HepG2 (cell line): ENCODE data around the gene ABAT. TPM values are rescaled to one million over a fixed set of nuclear protein-coding genes. Genes with fewer than 3 reads are reported as not detected.
A peak's percentile ranks its signal among the peaks of the same experiment; 100 is the strongest.

Source experiments
- AGO2 ChIP-seq: fragments of 200-400 bp; formaldehyde crosslinking; optimal IDR thresholded peaks from 2 replicates; pipeline ENCODE3; 2017; ENCODE audit warnings: mild to moderate bottlenecking, low read depth, low read length, moderate library complexity
- HOXD1 ChIP-seq: sonication (generic); formaldehyde crosslinking; IDR thresholded peaks from 2 replicates; pipeline ENCODE4 v1.5.0; 2020; ENCODE audit warnings: missing genetic modification reagents
- SMARCC2 ChIP-seq: fragments of 450-650 bp; IDR thresholded peaks from 2 replicates; pipeline ENCODE4 v1.6.1; 2017; ENCODE audit warnings: antibody characterized with exemption, mild to moderate bottlenecking
- SRY ChIP-seq: sonication (generic); formaldehyde crosslinking; IDR thresholded peaks from 2 replicates; pipeline ENCODE4 v1.8.0; 2022; ENCODE audit warnings: mild to moderate bottlenecking, missing genetic modification reagents
- TOE1 ChIP-seq: sonication (generic); formaldehyde crosslinking; IDR thresholded peaks from 2 replicates; pipeline ENCODE4 v1.4.0; 2020; ENCODE audit warnings: mild to moderate bottlenecking, missing genetic modification reagents
- ZBTB7A ChIP-seq: sonication (generic); formaldehyde crosslinking; IDR thresholded peaks from 2 replicates; pipeline ENCODE4 v1.8.0; 2022; ENCODE audit warnings: mild to moderate bottlenecking, missing genetic modification reagents
- ZNF12 ChIP-seq: sonication (generic); formaldehyde crosslinking; IDR thresholded peaks from 2 replicates; pipeline ENCODE4 v1.5.0; 2020; ENCODE audit warnings: missing genetic modification reagents
- ZNF34 ChIP-seq: sonication (generic); formaldehyde crosslinking; IDR thresholded peaks from 2 replicates; pipeline ENCODE4 v1.4.0; 2020; ENCODE audit warnings: mild to moderate bottlenecking, missing genetic modification reagents, borderline replicate concordance
- ZNF501 ChIP-seq: sonication (generic); formaldehyde crosslinking; IDR thresholded peaks from 2 replicates; pipeline ENCODE4 v1.5.1; 2020; ENCODE audit warnings: mild to moderate bottlenecking, moderate library complexity, missing genetic modification reagents
- ZNF674 ChIP-seq: sonication (generic); formaldehyde crosslinking; IDR thresholded peaks from 2 replicates; pipeline ENCODE4 v1.5.0; 2020; ENCODE audit warnings: low read depth, mild to moderate bottlenecking, missing genetic modification reagents
- ZSCAN12 ChIP-seq: sonication (generic); formaldehyde crosslinking; IDR thresholded peaks from 2 replicates; pipeline ENCODE4 v1.9.0; 2021; ENCODE audit warnings: mild to moderate bottlenecking, missing genetic modification reagents
- ZSCAN31 ChIP-seq: sonication (generic); formaldehyde crosslinking; IDR thresholded peaks from 2 replicates; pipeline ENCODE4 v1.5.0; 2020; ENCODE audit warnings: low read depth, mild to moderate bottlenecking, missing genetic modification reagents
- polyA plus RNA-seq, 8 experiments: library from polyadenylated mRNA; depleted of rRNA in 3 of 8; stranded (reverse) in 7 of 8; unstranded in 1 of 8; fragments of >200 nt; fragmentation: Illumina TruSeq in 4 of 8; extraction: Trizol in 4 of 8; gene quantifications; 2 replicates each; pipeline versions ENCODE4 v1.2.1 to v1.2.3, GENCODE V29; 2011 to 2016; ENCODE audit warnings: low read depth in 4 of 8, missing spikeins in 1 of 8, mixed read lengths in 1 of 8; ENCODE audit not compliant: insufficient read depth in 1 of 8
- total RNA-seq, 5 experiments: library from RNA; depleted of rRNA; stranded (reverse); fragments of >200 nt; fragmentation: Illumina TruSeq; extraction: Trizol; gene quantifications; 2 replicates each; pipeline ENCODE4 v1.2.3, GENCODE V29; 2016; ENCODE audit warnings: low read depth in 1 of 5
- TF ChIP-seq, protein P1 (sequence below): sonication (generic); formaldehyde crosslinking; IDR thresholded peaks from 2 replicates; pipeline ENCODE4 v1.4.0; 2020; ENCODE audit warnings: mild to moderate bottlenecking, missing genetic modification reagents
- TF ChIP-seq, protein P2 (sequence below): sonication (generic); formaldehyde crosslinking; IDR thresholded peaks from 2 replicates; pipeline ENCODE4 v1.4.0; 2020; ENCODE audit warnings: missing genetic modification reagents
- TF ChIP-seq, protein P3 (sequence below): sonication (generic); formaldehyde crosslinking; IDR thresholded peaks from 2 replicates; pipeline ENCODE4 v1.4.0; 2020; ENCODE audit warnings: missing genetic modification reagents
- TF ChIP-seq, protein P4 (sequence below): sonication (generic); formaldehyde crosslinking; IDR thresholded peaks from 2 replicates; pipeline ENCODE4 v1.8.0; 2022; ENCODE audit warnings: mild to moderate bottlenecking, missing genetic modification reagents, borderline replicate concordance
- TF ChIP-seq, protein P5 (sequence below): IDR thresholded peaks from 2 replicates; pipeline ENCODE4 v1.6.1; 2012; ENCODE audit warnings: low read length, improper control_type of control experiment

Gene ABAT
- total and polyA plus RNA-seq, 2 of the 13 experiments (the other 11 are each of a cell fraction or from before 2014, with no cell fraction given) = 47.6 to 97.3 TPM

DNA sequence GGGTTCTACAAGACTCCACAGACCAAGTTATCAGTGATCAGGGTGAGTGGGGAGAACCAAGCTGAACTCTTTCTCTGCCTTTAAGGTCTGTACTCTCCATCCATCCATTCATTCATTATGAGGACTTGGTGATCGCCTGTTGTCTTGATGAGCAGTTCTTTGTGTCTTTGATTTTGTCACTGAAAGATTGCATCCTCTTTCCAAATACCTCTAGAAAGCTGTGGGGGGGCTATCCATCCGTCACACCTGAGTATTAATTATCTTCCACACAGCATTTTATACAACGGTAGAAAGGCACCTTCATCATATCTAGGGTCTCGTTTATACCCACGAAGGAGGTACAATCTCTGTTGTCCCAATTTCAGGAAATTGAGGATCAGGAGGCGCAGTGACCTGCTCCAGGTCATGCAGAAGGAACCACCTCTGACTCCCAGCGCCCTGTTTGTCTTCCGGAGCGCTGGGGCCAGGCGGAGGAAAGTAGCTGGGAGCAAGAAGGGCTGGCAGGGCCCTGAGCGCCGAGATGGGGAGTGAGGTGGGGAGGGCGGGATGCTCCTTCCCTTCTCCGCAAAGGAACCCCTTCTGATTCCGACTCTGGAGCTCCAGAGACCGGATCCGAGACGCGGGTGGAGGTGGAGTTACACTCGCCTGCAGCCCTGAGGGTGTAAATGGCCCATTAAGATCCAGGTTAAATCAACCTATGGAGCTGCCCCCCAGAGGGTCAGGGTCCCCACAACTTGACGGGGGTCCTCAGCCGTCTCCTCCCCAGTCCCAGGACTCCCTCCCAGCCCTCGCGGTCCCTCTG is 605 bp upstream of the ABAT start (continued):
- TF ChIP-seq ZNF674 (no peak), ZNF34 (CRISPR knock-in tag) (no peak), ZSCAN12 (no peak), ZNF12 (CRISPR knock-in tag) (peak; percentile 36; the same call in 1 of the 2 replicates), HOXD1 (CRISPR knock-in tag) (no peak), TOE1 (no peak), SMARCC2 (no peak), ZNF501 (CRISPR knock-in tag) (peak; percentile 12), ZBTB7A (CRISPR knock-in tag) (peak; percentile 70; the same call in 1 of the 2 replicates), SRY (CRISPR knock-in tag) (peak; percentile 10; the same call in 1 of the 2 replicates), AGO2 (no peak), ZSCAN31 (CRISPR knock-in tag) (peak; percentile 80; the same call in 1 of the 2 replicates)
- TF ChIP-seq, protein P1, sequence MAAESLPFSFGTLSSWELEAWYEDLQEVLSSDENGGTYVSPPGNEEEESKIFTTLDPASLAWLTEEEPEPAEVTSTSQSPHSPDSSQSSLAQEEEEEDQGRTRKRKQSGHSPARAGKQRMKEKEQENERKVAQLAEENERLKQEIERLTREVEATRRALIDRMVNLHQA = no peak
- TF ChIP-seq, protein P2, sequence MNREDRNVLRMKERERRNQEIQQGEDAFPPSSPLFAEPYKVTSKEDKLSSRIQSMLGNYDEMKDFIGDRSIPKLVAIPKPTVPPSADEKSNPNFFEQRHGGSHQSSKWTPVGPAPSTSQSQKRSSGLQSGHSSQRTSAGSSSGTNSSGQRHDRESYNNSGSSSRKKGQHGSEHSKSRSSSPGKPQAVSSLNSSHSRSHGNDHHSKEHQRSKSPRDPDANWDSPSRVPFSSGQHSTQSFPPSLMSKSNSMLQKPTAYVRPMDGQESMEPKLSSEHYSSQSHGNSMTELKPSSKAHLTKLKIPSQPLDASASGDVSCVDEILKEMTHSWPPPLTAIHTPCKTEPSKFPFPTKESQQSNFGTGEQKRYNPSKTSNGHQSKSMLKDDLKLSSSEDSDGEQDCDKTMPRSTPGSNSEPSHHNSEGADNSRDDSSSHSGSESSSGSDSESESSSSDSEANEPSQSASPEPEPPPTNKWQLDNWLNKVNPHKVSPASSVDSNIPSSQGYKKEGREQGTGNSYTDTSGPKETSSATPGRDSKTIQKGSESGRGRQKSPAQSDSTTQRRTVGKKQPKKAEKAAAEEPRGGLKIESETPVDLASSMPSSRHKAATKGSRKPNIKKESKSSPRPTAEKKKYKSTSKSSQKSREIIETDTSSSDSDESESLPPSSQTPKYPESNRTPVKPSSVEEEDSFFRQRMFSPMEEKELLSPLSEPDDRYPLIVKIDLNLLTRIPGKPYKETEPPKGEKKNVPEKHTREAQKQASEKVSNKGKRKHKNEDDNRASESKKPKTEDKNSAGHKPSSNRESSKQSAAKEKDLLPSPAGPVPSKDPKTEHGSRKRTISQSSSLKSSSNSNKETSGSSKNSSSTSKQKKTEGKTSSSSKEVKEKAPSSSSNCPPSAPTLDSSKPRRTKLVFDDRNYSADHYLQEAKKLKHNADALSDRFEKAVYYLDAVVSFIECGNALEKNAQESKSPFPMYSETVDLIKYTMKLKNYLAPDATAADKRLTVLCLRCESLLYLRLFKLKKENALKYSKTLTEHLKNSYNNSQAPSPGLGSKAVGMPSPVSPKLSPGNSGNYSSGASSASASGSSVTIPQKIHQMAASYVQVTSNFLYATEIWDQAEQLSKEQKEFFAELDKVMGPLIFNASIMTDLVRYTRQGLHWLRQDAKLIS (CRISPR knock-in tag) = no peak
- TF ChIP-seq, protein P3, sequence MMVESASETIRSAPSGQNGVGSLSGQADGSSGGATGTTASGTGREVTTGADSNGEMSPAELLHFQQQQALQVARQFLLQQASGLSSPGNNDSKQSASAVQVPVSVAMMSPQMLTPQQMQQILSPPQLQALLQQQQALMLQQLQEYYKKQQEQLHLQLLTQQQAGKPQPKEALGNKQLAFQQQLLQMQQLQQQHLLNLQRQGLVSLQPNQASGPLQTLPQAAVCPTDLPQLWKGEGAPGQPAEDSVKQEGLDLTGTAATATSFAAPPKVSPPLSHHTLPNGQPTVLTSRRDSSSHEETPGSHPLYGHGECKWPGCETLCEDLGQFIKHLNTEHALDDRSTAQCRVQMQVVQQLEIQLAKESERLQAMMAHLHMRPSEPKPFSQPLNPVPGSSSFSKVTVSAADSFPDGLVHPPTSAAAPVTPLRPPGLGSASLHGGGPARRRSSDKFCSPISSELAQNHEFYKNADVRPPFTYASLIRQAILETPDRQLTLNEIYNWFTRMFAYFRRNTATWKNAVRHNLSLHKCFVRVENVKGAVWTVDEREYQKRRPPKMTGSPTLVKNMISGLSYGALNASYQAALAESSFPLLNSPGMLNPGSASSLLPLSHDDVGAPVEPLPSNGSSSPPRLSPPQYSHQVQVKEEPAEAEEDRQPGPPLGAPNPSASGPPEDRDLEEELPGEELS (CRISPR knock-in tag) = no peak
- TF ChIP-seq, protein P4, sequence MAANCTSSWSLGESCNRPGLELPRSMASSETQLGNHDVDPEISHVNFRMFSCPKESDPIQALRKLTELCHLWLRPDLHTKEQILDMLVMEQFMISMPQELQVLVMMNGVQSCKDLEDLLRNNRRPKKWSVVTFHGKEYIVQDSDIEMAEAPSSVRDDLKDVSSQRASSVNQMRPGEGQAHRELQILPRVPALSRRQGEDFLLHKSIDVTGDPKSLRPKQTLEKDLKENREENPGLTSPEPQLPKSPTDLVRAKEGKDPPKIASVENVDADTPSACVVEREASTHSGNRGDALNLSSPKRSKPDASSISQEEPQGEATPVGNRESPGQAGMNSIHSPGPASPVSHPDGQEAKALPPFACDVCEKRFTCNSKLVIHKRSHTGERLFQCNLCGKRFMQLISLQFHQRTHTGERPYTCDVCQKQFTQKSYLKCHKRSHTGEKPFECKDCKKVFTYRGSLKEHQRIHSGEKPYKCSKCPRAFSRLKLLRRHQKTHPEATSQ (CRISPR knock-in tag) = no peak
- TF ChIP-seq, protein P5, sequence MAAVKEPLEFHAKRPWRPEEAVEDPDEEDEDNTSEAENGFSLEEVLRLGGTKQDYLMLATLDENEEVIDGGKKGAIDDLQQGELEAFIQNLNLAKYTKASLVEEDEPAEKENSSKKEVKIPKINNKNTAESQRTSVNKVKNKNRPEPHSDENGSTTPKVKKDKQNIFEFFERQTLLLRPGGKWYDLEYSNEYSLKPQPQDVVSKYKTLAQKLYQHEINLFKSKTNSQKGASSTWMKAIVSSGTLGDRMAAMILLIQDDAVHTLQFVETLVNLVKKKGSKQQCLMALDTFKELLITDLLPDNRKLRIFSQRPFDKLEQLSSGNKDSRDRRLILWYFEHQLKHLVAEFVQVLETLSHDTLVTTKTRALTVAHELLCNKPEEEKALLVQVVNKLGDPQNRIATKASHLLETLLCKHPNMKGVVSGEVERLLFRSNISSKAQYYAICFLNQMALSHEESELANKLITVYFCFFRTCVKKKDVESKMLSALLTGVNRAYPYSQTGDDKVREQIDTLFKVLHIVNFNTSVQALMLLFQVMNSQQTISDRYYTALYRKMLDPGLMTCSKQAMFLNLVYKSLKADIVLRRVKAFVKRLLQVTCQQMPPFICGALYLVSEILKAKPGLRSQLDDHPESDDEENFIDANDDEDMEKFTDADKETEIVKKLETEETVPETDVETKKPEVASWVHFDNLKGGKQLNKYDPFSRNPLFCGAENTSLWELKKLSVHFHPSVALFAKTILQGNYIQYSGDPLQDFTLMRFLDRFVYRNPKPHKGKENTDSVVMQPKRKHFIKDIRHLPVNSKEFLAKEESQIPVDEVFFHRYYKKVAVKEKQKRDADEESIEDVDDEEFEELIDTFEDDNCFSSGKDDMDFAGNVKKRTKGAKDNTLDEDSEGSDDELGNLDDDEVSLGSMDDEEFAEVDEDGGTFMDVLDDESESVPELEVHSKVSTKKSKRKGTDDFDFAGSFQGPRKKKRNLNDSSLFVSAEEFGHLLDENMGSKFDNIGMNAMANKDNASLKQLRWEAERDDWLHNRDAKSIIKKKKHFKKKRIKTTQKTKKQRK = no peak
